GM13977 (cell line): ENCODE data around the gene AP4E1.
"Not testable (repeated sequence)": the region's sequence is repeated elsewhere in the genome, so short reads cannot be mapped to it uniquely, and the experiment has no call there.

Source experiments
- DNase-seq: peaks from one replicate; pipeline ENCODE4 v3.0.0; 2012; ENCODE audit warnings: low spot score
- CTCF ChIP-seq: IDR thresholded peaks from 2 replicates; pipeline ENCODE4 v1.5.1; 2012; ENCODE audit warnings: mild to moderate bottlenecking, control low read depth; ENCODE audit not compliant: insufficient read depth; ENCODE audit errors: extremely low read depth, missing control alignments
- in situ Hi-C: fragments of 300-500 bp; cut with MboI; formaldehyde crosslinking; loops from one replicate; pipeline ENCODE4 v1.12.0; 2022; ENCODE audit warnings: low sequenced_read_pairs, low pct_unique_long_range_greater_than_20kb, mixed read lengths, inconsistent platforms; ENCODE audit not compliant: unreplicated experiment

Gene AP4E1

DNA sequence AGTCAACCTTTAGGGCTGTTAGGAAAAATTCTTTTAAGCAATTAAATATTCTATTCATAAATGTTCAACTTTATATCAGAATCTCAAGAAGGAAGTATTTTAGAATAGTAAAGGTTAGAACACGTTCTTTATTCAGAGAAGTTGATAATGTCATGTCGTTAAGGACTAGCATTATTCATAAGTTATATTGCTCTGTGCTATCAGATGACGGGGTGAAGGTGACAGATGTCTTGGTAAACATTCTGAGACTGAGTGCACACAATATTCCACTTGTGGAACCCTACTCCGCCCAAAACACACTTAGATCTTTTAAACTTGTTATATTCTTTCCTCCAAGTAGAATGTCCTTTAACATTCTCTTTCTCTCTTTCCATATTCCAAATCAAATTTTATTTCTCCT is 7.9 kb downstream of the AP4E1 start:
- in situ Hi-C loops = no loop called here
- no peak for DNase-seq
- no peak for TF ChIP-seq CTCF

- DNase-seq, in situ Hi-C loops: not testable (repeated sequence)
Observed at GRCh38 chr15:50919359-50919758, 10.9 kb downstream of the AP4E1 start.

- no peak for TF ChIP-seq CTCF
- in situ Hi-C loops = no loop called here
- no peak for DNase-seq
Observed at GRCh38 chr15:50925281-50925680, 16.8 kb downstream of the AP4E1 start.

- in situ Hi-C loops = no loop called here
Observed at GRCh38 chr15:50929062-50929461, 20.6 kb downstream of the AP4E1 start.

DNA sequence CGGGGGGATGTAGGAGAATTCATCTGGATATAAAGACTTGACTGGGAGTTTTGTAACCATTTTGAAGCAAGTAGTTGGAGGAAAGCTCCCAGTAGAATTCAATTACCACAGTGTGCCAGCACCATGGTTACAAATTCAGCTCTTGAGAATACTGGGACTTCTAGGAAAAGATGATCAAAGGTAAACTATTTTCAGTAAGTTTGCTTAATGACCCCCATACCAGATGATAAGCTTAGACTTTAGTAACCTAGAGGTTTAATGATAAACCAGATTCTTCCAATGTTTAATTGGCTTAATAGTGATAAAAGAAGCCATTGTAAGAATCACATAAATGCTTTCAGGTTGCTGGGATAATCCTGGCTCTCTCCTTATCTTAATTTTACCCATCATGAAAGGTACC is 22.3 kb downstream of the AP4E1 start:
- no peak for DNase-seq
- in situ Hi-C loops = no loop called here
- TF ChIP-seq CTCF = no peak

More at GRCh38 chr15:50929062-50929461, 20.6 kb downstream of the AP4E1 start:
- no peak for DNase-seq
- TF ChIP-seq CTCF = no peak

GRCh38 chr15:50933341-50933740 is 24.9 kb downstream of the AP4E1 start:
- DNase-seq = no peak
- no peak for TF ChIP-seq CTCF
- in situ Hi-C loops = no loop called here

- in situ Hi-C loops = no loop called here
Observed at GRCh38 chr15:50938525-50938924, 30.0 kb downstream of the AP4E1 start.

More at GRCh38 chr15:50938525-50938924, 30.0 kb downstream of the AP4E1 start:
- DNase-seq = no peak
- TF ChIP-seq CTCF = no peak
